Effector memory CD4-positive, alpha-beta T cell (primary cell): Measurements from ENCODE around the gene STRN3.
"Not testable (repeated sequence)": the region's sequence is repeated elsewhere in the genome, so short reads cannot be mapped to it uniquely, and the experiment has no call there.

Source experiments
- DNase-seq, 3 donors: peaks; one replicate each; pipeline ENCODE4 v3.0.0-alpha.2; 2020
- H3K27ac ChIP-seq: 2 replicates; pipeline ENCODE4 v1.7.0; 2013; ENCODE audit warnings: mild to moderate bottlenecking, low read length, moderate library complexity; ENCODE audit not compliant: insufficient read depth, poor library complexity, severe bottlenecking
- H3K27me3 ChIP-seq: replicated peaks from 2 replicates; pipeline ENCODE4 v1.7.0; 2013; ENCODE audit warnings: mild to moderate bottlenecking, low read length; ENCODE audit not compliant: insufficient read depth, control insufficient read depth, poor library complexity, severe bottlenecking
- H3K36me3 ChIP-seq: 2 replicates; pipeline ENCODE4 v1.7.0; 2013; ENCODE audit warnings: mild to moderate bottlenecking, low read length, moderate library complexity; ENCODE audit not compliant: control insufficient read depth, insufficient read depth
- H3K4me1 ChIP-seq: 2 replicates; pipeline ENCODE4 v1.7.0; 2013; ENCODE audit warnings: low read length, mild to moderate bottlenecking; ENCODE audit not compliant: control insufficient read depth, insufficient read depth, poor library complexity, severe bottlenecking
- H3K4me3 ChIP-seq: 2 replicates; pipeline ENCODE4 v1.7.0; 2013; ENCODE audit warnings: low read length, low read depth, mild to moderate bottlenecking; ENCODE audit not compliant: insufficient read depth, poor library complexity, severe bottlenecking
- H3K9me3 ChIP-seq: 2 replicates; pipeline ENCODE4 v1.7.0; 2013; ENCODE audit warnings: mild to moderate bottlenecking, low read length, moderate library complexity; ENCODE audit not compliant: control insufficient read depth

STRN3 gene

GRCh38 chr14:31006703-31007102 lies 19.5 kb downstream of the STRN3 start:
- Histone ChIP-seq H3K27me3 (no peaks in the 10 kb centered on the region), H3K36me3 (no peaks in the 10 kb centered on the region), H3K27ac (no peak overlapping the region), H3K9me3 (no peaks in the 10 kb centered on the region), H3K4me1 (no peaks in the 10 kb centered on the region), H3K4me3 (no peak overlapping the region)
- DNase-seq, result no peak

DNA sequence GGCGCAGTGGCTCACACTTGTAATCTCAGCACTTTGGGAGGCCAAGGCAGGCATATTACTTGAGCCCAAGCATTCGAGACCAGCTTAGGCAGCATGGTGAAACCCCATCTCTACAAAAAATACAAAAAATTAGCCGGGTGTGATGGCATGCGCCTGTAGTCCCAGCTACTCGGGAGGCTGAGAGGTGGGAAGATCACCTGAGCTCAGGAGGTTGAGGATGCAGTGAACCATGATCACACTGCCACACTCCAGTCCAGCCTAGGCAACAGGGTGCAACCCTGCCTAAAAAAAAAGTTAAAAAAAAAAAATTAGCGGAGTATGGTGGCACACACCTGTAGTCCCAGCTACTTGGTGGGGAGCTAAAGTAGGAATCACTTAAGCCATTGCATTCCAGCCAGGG lies 22.2 kb downstream of the STRN3 start:
- H3K9me3 ChIP-seq, H3K36me3 ChIP-seq, H3K27ac ChIP-seq, H3K4me1 ChIP-seq, DNase-seq, H3K4me3 ChIP-seq, H3K27me3 ChIP-seq: not testable (repeated sequence)

GRCh38 chr14:31003284-31003683 lies 22.9 kb downstream of the STRN3 start:
- H3K4me1 ChIP-seq, result peaks cover 3% of the 10 kb centered on the region
- no peak for DNase-seq
- H3K27me3 ChIP-seq, result no peaks in the 10 kb centered on the region
- H3K4me3 ChIP-seq, result no peak overlapping the region
- H3K27ac ChIP-seq, result no peak overlapping the region
- peaks cover 3% of the 10 kb centered on the region for H3K36me3 ChIP-seq
- no peaks in the 10 kb centered on the region for H3K9me3 ChIP-seq

GRCh38 chr14:31001339-31001658 lies 24.9 kb downstream of the STRN3 start:
- Histone ChIP-seq H3K4me1 (peaks cover 3% of the 10 kb centered on the region), H3K4me3 (no peak overlapping the region), H3K9me3 (no peaks in the 10 kb centered on the region), H3K27ac (no peak overlapping the region), H3K27me3 (no peaks in the 10 kb centered on the region), H3K36me3 (peaks cover 4% of the 10 kb centered on the region)
- DNase-seq, result no peak

GRCh38 chr14:31000629-31001338 lies 25.4 kb downstream of the STRN3 start:
- Histone ChIP-seq H3K4me3 (no peak overlapping the region), H3K36me3 (peaks cover 4% of the 10 kb centered on the region), H3K9me3 (no peaks in the 10 kb centered on the region), H3K4me1 (peaks cover 3% of the 10 kb centered on the region), H3K27ac (no peak overlapping the region), H3K27me3 (no peaks in the 10 kb centered on the region)
- DNase-seq, result no peak

DNA sequence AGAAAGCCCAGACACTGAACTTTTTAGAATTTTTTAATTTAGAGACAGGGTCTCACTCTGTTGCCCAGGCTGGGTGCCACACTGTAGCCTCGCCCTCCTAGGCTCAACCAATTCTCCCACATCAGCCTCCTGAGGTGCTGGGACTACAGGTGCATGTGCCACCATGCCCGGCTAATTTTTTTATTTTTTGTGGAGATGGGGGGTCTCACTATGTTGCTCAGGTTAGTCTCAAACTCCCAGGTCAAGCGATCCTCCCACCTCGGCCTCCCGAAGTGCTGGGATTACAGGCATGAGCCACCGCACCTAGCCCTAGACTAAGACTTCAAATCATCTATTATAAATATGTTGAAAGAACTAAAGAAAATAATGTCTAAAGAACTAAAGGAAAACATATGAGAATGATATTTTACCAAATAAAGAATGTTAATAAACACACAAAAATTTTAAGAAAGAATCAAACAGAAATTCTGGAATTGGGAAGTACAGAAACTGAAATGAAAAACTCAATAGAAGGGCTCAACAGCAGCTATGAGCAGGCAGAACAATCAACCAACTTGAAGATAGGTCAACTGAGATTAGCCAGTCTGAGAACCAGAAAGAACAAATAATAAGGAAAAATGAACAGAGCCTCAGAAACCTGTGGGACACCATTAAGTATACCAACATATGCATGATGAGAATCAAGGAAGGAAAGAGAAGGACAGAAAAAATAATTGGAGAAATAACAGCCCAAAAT lies 27.0 kb downstream of the STRN3 start:
- no peak overlapping the region for H3K27ac ChIP-seq
- peaks cover 3% of the 10 kb centered on the region for H3K4me1 ChIP-seq
- DNase-seq, result no peak
- H3K9me3 ChIP-seq, result no peaks in the 10 kb centered on the region
- H3K27me3 ChIP-seq, result no peaks in the 10 kb centered on the region
- H3K36me3 ChIP-seq, result peaks cover 4% of the 10 kb centered on the region
- no peak overlapping the region for H3K4me3 ChIP-seq

- Histone ChIP-seq H3K4me3 (no peak overlapping the region), H3K27me3 (no peaks in the 10 kb centered on the region), H3K9me3 (no peaks in the 10 kb centered on the region), H3K36me3 (peaks cover 4% of the 10 kb centered on the region), H3K27ac (no peak overlapping the region), H3K4me1 (peaks cover 3% of the 10 kb centered on the region)
- DNase-seq, result no peak
These were observed 28.0 kb downstream of the STRN3 start for GRCh38 chr14:30998100-30998706.

DNA sequence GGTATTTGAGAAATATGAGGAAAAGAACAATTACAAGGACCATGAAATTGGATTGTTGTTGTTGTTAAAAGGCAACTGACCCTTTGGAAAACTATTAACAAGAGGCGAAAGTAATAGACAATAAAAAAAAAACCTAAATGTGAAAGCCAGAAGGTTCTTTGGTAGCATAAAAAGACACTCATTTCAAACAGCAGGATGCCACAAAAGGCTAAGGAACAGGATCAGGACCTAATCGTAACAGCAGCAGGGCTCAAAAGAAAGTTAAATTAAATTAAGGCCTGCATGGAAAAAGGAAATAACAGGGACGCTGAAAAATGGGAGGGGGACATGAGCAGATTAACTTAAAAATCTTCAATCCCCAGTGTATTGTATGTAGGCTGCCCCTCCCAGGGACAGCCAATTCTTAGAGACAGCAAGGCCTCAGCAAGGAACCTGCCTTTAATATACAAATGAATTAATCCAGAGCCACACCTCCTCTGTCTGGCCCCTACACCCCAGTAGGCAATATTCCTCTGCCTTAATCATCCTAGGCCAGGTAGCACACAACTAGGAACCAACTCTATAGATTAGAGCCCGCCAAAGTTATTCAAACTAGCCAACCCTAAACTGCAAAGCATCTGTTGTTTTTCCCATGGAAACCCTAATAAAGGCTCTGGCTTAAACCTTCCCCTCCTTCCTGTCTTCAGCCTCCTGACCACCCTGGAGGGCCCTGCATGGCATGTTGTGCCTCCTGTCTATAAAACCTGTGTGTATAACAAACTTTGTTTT lies 29.1 kb downstream of the STRN3 start:
- H3K4me3 ChIP-seq, result no peak overlapping the region
- no peaks in the 10 kb centered on the region for H3K27me3 ChIP-seq
- H3K9me3 ChIP-seq, result no peaks in the 10 kb centered on the region
- peaks cover 3% of the 10 kb centered on the region for H3K4me1 ChIP-seq
- peaks cover 4% of the 10 kb centered on the region for H3K36me3 ChIP-seq
- DNase-seq, result no peak
- H3K27ac ChIP-seq, result no peak overlapping the region

DNA sequence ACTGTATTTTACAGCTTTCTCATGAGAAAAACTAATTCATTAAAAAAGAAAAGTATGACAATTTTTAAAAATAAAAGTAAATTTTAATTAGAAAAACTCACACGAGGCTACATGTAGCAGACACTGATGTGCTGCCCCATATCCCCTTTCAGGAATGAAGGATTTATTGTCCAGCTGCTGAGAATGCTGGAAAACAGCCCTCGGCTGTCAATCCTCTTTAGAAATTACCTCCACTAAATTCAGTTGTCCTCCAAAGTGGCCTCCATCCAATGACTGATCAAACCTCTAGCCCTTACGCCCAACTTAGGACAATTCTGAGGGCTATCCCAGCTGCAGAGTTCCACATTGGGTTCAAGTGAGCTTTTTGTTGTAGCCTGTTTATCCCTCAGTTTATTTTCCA lies 30.5 kb downstream of the STRN3 start:
- Histone ChIP-seq H3K9me3 (no peaks in the 10 kb centered on the region), H3K27me3 (no peaks in the 10 kb centered on the region), H3K4me3 (no peak overlapping the region), H3K27ac (no peak overlapping the region), H3K36me3 (peaks cover 4% of the 10 kb centered on the region), H3K4me1 (peaks cover 3% of the 10 kb centered on the region)
- DNase-seq, result no peak
